HG02973 (cell line): ENCODE data around the gene PLEKHG5.
"Not testable (repeated sequence)": the region's sequence is repeated elsewhere in the genome, so short reads cannot be mapped to it uniquely, and the experiment has no call there.

ENCODE experiments used
- ATAC-seq: cut with Tn5 transposase; IDR thresholded peaks from one replicate; pipeline ENCODE4 v1.9.1; 2021; ENCODE audit warnings: moderate library complexity; ENCODE audit not compliant: unreplicated experiment

The PLEKHG5 gene

DNA sequence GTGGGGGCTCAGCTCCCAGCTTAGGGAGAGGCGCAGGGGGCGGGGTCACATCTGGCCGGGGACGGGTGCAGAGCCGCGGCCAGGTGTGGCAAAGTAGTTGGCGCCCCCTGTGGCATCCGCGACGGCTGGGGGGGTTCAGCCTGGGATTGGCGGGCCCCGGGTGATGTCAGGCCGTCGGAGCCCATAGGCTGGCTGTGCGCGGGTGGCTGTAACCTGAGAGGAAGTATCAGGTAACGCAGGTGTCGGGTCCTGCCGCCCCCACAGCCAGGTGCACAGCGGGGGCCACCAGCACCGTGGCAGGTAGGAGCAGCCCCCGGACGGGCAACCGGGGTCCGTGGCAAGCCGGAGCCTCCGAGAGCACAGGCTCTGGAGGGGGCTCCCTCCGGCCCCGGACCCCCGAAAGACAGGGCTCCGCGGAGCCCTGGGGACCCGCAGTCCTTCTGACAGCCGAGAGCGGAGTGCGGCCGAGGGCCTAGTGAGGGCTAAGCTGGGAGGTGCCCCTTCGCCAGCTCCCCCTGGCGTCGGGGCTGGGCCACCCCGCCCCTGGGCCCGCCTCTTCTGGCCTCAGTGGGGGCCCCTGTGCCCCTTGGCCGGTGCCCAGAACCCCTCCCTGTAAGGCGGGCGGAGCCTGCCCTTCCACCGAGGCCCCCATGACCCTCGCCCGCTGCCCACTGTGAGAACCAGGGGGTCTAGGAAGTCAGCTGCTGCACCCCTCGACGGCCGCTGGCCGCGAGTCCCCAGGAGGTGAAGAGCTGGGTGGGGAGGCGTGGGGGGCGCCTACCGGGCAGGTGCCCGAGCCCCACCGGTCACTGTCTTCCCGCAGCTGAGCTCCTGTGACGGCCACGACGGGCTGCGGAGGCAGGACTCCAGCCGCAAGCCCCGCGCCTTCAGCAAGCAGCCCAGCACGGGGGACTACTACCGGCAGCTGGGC is 43.4 kb downstream of the PLEKHG5 start:
- no peak for ATAC-seq

DNA sequence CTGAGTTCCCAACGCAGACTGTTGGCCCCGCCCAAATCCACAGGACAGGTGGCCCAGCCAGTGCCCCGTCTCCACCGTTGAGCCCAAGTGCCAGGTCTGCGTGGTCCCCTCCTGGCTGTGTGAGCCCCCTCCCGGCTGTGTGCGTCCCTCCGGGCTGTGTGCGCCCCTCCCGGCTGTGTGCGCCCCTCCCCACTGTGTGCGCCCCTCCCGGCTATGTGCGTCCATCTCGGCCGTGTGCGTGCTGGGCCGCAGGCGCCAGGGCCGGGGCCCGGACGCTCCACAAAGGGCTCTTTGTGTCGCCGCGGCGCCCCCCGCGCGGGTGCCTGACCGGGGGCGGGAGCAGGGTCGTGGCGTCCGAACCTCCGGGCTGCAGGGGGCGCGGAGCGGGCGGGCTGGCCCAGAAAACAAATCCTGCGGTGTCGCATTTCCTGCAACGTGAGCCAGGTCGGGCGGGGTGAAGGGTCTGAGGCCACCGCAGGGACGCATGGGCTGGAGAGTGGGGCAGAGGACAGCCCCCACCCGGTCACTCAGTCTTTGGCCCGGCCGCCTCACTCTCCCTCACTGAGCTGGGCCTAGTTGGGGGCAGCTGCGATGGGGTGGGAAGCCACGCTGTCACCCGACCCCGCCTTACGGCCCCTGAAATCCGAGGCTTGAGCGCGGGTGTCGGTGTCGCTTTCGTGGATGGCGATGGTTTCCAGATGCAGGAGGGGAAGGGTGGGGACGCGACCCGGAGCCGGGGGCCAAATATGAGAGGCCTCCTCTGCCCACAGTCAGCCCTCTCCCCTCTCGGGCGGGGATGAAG is 44.2 kb downstream of the PLEKHG5 start:
- no peak for ATAC-seq

DNA sequence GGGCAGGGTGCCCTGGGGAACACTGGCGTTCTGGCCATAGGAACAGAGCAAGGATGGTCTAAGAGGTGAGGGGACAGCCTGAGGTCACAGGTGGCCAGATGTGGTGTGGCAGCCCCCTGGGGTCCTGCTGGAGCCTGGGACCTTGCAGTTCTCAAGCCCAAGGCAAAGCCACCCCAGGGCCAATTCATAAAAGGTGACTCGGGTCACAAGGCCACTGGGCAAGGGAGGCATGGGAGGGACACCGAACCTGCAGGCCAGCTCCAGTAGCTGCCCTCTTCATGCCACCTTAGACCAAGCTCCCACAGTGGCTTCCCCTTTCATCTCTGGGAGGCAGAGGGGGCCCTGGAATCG is 44.8 kb downstream of the PLEKHG5 start:
- no peak for ATAC-seq

DNA sequence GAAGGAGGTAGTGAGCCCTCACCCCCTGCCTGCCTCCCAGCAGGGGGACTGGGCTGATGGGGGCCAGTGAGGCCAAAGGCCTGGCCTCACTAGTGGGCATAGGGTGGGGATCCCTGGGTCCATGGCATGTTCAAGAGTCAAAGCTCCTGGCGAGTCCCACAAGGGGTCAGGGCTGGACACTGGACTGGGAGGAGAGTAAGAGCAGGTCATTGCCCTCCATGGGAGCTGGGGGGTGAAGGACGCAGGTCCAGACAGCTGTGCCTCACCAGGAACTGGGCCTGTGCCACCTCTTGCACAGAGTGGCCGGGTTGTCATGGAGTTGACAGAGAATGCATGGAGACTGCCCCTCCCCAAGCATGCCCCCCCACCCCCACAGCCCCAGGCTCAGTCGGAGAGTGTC is 45.5 kb downstream of the PLEKHG5 start:
- ATAC-seq, result not testable (repeated sequence)

DNA sequence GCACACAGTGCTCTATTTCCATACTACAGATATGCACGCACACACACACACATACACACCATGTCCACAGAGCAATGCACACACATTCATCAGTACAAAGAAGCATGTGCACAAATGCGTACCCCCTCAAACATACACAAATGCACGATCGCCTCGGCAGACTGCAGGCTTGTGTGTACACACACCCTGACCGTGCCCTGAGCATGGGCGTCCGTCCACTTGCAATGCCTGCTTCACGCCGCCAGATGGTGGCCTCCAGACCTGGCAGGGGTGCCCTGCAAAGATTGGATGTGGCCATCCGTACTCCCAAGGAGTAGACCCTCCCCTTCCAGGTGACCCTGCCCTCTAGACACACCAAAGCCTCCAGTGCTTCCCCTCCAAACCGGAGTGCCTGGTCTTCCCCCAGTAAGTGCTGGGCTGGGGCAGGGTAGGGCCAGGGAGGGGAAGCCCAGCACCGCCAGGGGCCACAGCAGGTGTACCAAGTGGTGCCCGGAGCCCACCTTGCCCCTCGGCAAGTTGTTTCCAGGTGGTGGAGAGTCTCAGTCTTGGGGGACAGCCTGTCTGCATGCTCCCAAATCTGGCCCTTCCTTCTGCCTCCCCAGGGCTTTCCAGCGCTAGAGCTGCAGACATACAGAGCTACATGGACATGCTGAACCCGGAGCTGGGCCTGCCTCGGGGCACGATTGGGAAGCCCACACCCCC is 46.3 kb downstream of the PLEKHG5 start:
- no peak for ATAC-seq

DNA sequence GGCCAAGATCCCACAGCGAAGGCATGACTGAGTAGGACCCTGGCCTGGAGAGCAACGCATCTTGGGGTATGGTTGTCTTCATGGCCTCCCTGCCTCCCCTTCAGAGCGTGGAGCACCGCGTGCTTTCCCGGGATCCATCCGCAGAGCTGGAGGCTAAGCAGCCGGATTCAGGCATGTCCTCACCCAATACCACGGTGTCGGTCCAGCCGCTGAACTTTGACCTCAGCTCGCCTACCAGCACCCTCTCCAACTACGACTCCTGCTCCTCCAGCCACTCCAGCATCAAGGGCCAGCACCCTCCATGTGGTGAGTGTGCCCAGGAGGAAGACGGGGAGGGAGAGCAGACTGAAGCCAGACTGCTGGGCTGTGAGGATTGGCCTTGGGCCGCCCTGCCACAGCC is 47.1 kb downstream of the PLEKHG5 start:
- ATAC-seq, result no peak

DNA sequence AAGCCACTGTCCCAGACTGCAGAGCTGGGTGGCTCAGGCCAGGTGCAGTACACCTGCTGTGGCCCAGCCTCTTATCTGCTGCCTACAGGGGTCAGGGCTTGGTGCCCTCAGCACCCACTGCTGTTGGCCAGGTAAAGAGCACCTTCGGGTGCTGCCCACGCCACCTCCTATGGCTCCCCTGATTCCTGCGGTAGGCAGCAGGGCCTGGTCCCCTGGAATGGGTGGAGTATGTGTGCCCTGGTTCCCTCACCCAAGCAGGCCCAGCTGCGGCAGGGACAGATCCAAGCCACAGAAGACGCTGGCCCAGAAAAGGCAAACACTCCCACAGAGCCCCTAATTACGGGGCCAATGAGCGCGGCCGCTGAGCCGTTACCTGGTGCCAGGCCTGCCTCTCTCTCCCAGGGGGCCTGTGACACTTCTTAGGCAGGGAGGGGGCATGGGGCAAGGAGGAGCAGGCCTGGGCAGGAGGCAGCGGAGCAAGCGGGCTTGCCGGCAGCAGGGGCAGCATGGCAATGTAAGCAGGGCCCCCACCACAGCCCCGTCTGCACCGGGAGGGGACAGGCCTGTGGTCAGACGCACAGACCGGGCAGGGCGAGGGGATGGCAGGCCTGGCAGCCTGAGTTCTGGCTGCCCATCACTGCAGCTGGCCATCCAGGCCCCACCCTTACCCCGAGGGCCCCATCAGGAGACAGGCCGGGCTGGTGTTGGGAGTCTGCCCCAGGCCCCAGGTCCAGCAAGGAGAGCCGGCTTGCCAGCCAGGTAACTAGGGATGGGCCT is 47.9 kb downstream of the PLEKHG5 start:
- no peak for ATAC-seq

DNA sequence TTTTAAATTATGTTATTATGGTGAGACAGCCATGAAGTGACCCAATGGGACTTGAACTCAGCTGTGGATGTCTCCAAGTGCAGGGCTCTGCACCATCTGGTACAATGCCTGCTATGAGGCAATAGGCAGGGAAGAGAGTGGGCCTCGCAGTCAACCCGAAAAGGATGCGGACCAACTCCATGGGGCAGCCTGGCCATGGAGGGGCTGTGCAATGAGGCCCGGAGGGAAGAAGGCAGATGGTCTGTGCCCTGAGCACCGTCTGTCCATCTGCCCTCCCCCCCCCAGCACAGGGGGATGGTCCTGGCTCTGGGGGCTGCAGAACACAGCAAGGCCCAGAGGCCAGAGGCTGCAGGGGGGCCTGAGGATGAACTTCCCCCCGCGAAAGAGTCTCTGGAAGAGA is 49.9 kb downstream of the PLEKHG5 start:
- no peak for ATAC-seq

DNA sequence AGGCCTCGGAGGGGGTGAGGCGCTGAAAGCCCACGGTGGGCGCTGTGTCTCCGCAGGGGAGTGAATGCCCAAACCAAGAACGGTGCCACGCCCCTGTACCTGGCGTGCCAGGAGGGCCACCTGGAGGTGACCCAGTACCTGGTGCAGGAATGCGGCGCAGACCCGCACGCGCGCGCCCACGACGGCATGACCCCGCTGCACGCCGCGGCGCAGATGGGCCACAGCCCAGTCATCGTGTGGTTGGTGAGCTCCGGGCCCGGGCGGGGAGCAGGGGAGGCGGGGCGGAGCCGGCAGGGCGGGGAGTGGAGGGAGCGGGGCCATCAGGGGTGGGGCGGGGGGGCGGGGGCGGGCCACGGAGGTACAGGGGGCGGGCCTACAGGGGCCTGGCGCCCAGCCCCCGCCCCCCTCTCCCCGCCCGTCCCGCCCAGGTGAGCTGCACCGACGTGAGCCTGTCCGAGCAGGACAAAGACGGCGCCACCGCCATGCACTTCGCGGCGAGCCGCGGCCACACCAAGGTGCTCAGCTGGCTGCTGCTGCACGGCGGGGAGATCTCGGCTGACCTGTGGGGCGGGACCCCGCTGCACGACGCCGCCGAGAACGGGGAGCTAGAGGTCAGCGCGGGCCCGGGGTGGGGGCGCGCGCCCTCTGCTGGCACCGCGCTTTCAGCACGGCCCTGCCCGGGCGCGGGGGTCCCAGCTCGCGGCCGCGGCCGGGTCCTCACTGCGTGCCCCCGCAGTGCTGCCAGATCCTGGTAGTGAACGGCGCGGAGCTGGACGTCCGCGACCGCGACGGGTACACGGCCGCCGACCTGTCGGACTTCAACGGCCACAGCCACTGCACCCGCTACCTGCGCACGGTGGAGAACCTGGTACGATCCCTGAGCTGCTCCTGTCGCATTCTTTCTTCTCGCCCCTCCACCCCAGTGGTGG is 51.0 kb downstream of the PLEKHG5 start:
- no peak for ATAC-seq

DNA sequence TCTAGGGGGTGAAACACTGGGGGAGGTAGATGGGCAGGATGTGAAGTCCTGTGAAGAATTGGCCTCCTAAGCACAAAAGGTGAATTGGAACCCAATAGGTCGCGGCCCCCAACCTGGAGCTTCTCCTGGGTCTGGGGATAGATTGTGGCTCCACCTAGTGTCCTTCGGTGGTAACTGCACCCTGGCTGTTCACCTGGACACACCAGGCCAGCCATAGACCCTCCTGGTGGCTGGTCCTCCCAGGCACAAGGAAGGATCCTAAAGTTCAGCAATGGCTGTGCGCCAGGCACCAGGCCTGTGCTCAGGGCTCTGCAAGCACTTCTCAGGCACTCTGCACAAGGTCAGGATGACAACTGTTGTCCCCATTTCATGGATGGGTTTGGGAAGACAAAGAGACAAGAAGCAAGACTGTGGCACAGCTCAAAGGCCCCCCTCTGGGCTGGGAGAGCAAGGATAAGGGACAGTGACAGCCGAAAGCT is 53.4 kb downstream of the PLEKHG5 start:
- no peak for ATAC-seq

DNA sequence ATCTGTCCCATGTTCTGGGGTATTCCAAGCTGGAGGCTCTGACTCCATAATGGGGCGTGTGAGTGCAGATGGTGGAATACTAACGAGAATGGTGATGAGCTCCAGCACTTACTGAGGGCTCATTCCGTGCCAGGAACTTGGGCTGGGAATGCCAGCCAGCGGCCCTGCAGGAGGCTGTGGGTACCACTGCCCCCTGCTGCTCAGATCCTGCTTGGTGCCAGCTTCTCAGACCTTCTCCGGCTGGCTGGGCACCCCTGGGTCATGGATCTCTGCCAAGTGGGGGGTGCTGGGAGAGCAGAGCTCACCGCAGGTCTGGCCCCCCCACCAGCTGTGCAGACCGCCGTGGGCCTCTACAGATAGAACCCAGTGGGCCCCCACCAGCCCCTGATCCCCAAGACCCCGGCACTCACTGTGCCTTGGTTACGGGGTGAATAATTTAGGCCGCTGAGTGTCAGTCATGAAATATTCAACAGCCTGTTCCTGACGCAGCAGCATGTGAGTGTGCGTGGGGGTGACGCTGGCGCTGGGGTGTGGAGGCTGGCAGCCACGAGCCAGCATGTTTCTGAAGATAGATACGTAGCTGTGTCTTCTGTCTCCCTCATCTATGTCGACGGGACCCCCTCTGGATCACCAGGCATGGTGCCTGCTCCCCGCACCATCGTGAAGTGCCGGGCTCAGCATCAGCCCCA is 54.3 kb downstream of the PLEKHG5 start:
- ATAC-seq, result not testable (repeated sequence)

DNA sequence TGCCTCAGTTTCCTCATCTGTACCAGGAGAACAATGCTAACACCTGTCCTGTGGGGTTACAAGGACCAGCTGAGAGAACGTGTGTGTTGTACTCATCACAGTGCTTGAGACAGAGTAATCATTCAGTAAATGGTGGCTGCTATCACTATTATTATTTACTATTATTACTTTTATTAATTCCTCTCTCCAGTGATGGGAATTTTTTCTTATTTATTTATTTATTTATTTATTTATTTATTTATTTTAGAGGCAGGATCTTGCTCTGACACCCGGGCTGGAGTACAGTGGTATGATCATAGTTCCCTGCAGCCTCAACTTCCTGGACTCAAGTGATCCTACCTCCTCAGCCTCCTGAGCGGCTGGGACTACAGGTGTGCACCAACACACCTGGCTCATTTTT is 55.2 kb downstream of the PLEKHG5 start:
- not testable (repeated sequence) for ATAC-seq

DNA sequence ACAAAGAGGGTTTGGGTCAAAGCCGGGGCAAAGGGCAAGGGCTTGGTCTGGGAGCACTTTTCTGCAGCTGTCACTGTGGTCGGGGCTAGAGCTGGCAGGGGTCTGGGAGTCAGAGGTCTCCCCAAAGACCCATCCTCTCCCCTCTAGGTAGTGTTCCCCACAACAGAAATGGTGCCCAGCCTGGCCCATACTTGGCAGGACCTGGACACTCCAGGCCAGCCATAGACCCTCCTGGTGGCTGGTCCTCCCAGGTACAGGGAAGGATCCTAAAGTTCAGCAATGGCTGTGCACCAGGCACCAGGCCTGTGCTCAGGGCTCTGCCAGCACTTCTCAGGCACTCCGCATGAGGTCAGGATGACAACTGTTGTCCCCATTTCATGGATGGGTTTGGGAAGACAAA is 55.9 kb downstream of the PLEKHG5 start:
- no peak for ATAC-seq

DNA sequence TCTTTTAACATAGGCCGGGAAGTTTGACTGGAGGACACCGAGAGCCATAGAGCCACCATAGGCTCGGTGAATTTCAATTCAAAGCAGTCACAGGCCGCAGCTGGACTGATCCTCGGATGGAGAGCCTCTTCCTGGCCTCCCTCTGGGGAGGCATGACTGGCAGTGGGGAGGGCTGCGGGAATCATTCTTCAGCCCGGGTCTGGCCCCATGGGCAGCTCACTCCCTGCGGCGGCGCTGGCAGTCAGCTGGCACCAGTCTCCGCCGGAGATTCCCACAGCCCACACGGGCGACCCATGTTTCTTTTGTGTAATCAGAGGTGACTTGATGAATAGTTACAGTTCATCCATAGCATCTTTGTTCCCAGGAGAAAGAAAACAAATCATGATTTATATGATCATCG is 56.3 kb downstream of the PLEKHG5 start:
- ATAC-seq, result no peak

DNA sequence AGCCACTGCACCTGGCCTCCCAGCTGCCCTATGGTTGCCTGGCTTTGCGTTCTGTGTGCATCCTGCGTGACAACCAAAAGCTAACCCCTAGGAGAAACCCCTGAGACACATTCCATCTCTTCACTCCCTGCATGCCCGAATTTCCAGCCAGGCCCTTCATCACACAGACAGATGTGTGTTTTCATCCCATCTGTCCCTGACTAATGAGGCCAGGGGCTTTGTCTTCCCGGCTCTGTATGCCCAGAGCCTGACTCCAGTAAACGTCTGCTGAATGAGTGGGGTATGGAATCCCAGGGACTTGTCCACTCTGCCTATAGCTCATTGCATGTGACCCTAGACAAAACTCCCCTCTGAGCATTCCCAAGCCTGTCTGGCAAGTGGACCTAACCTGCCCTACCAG is 57.3 kb downstream of the PLEKHG5 start:
- no peak for ATAC-seq

DNA sequence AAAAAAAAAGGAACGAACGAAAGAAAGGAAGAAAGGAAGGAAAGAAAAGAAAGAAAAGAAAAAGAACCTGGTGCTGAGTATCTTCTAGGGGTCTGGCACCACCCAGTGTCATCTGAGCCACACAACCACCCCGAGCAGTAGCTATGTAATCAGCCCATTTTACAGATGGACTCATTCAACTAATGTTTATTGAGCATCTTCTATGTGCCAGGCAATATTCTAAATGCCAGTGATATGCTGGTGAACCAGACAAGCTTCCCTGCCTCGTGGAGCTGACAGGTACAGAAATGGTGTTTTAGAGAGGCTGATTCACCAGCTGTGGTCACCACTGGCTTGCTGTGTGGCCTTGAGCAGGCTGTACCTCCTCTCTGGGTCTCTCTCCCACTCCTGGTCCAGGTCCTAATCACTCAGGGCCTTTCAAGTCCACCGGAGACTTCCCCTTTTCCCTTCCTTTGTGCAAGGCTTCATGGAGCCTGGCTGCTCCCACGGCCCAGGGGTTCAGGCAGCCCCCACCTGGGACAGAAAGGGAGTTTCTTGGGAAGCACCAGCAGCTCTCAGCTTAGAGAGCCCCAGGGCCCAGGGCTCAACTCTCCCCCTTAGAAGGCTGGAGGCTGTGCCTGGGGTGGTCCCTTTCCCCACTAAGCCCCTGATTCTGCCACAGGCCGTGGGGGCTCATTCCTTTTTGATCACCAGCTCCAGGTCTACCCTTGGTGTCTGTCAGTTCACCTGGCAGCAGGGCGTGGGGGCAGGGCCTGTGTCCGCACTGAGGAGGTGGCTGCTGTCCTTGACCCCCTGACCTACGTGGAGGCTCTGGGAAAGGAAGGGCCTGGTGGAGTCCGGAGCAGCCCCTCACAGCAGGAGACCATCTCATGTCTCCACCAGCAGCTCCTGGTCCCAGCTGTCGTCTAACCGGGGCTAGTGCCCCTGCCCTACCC is 59.6 kb downstream of the PLEKHG5 start:
- ATAC-seq, result not testable (repeated sequence)

DNA sequence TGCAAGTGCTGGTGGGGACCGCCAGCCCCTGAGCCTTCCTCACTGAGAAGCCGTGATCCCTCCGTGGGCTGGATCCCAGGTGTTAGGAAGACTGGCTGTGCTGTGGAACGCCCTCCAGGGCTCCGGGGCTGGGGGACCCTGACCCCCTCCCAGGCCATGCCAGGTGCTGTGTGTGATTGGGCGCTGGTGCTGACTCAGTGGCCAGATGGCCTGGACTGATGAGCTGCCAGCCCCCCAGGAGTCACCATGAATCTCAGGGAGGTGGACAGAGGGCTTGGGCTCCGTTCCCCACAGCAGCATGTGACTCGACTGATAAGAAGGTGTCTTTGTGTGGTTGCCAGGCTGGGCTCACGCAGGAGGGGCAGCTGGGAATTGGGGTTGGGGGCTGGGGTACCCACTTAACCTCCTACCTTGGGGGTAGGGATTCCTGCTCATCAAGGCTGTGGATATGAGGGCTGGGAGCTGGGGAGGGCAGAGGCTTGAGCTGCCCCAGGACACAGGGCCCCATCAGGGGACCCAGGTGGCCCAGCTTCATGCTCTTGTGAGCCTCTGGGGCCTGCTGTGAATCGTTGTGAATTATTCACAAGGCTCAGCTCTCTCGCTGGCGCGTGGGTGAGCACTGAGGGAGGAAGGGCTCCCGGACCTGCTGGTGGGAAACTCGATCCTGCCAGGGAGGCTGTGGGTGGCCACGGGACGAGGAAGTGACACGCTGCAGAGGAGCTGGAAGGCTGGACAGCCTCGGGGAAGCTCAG is 61.6 kb downstream of the PLEKHG5 start:
- ATAC-seq, result not testable (repeated sequence)
